GM08714 (cell line): Measurements from ENCODE around the gene OTOF.

ENCODE experiments used
- H3K4me3 ChIP-seq: fragments of 200-500 bp; sonication (Bioruptor generic); 2 replicates; pipeline ENCODE4 v1.5.1; 2014; ENCODE audit warnings: mild to moderate bottlenecking, low read length, inconsistent platforms
- ZNF274 ChIP-seq: IDR thresholded peaks from 2 replicates; pipeline ENCODE4 v1.6.1; 2012; ENCODE audit warnings: mild to moderate bottlenecking, low read depth, low read length

OTOF gene

DNA sequence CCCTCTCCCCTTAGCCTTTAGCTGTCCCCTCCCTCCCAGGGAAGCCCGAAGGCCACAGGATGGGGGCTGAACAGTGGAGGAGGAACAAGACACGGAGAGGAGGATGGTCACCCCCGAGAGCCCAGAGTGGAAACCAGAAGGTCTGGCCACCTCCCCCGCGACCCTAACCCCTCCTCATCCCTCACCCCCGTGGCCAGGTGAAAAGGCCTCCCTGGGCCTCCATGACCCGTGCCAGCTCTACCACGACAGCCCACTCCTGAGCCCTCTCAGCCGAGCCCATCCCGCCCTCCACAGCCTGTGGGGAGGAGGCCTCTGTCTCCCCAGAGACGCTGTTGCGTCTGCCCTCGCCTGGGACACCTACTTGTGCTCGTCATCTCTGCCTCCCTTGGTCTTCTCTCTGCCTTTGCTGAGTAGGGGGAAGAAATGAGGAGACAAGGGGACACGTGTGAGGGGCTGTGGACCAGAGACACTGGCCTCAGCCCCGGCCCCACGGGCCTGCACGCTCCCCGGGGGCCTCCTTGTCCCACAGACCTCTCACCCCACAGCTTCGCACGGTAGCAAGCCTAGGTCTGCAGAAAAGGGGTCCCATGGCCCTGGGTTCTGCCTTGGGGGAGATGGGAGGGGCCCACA, 32.5 kb upstream of the OTOF start:
- no peak overlapping the region for H3K4me3 ChIP-seq
- TF ChIP-seq ZNF274, result no peak

DNA sequence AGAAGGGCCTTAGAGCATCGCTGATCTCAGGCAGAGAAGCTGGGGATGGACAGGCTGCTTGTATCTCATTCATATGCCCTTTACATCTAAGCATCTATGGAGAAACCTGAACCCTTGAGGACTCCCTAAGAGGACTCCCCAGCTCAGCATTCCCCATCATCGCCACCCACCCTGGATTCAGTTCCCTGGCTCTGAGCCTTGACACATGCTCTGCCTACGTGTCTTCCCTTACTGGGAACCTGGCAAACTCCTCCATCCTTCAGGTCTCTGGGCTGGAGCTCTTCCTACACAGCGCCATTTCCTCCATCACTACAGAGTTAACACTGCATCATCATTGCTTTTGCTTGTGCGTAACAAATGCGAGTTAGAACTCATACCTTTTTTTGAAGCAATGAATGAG, 31.2 kb upstream of the OTOF start:
- no peak for TF ChIP-seq ZNF274
- H3K4me3 ChIP-seq, result no peak overlapping the region

DNA sequence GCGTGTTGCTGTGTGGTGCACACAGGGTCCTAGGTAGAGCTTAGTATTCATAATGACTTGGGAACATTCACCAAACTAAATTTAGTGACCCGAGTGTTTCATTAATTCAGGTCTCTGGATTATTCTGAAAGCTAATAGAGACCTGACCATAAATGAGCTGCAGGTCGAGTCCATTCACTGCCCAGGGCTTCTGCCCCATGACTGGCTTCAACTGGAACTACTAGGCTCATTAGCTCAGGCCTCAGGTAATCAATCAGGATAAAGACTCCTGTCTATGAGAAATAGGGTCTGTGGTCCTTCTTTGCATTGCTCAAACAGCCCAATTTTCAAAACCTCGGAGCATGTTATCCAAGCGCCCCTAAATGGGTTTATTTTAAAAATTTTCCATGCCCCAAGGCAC, 30.0 kb upstream of the OTOF start:
- H3K4me3 ChIP-seq, result no peak overlapping the region
- no peak for TF ChIP-seq ZNF274

DNA sequence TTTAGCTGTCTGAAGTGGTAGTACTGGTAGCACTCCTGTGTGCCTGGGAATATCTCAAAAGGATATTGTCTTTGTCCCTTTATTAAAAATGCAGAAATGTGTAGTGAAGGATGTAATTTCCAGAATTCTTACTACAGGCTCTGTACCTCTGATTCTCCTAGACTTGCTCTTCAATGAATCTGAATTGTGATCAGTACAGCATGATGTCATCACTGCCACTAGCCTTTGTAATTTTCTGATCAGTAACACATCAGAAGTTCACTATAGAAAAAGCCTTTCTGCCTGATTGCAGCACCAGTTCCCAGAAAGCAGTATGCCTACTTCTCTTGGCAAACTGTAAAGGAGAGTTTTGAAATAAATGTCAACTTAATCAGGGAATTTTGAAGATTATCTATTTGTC, 29.2 kb upstream of the OTOF start:
- H3K4me3 ChIP-seq, result no peak overlapping the region
- TF ChIP-seq ZNF274, result no peak

DNA sequence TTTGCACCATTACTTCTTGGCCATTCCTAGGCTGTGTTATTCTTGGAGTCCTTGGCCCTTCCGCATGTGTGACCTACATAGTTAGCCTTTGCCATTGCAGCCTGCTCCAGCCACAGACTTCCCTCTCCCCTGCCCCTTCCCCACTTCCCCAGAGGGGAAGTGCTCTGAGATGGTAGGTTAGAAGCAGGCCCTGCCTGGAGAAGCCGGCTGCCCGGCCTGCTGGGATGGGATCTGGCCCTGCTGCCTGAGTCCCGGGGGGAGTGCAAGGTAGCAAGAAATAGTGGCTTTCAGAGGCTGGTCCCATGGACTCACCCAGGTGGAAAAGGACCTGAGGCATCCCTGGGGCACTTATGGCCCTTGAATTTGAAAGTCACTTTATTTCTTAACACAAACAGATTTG, 28.4 kb upstream of the OTOF start:
- no peak overlapping the region for H3K4me3 ChIP-seq
- TF ChIP-seq ZNF274, result no peak

DNA sequence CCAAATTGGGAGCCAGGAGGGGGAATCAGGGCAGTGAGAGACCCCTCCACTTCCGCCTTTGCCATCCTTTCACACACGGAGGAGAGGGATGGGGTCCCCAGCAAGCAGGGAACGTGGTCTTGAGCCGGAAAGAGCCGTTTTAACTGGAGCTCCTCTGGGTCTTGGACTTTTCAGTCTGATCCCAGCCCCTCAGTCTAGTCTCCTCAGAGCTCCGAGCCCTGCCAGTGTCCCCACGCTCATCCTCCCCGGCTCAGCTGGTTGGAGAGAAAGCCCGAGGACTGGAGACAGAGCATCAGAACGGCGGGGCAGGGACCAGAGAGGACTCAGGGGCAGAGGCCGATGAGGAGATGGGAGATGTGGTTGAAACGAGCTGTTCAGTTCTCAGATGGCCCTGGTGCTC, 26.1 kb upstream of the OTOF start:
- H3K4me3 ChIP-seq, result no peak overlapping the region
- TF ChIP-seq ZNF274, result no peak

DNA sequence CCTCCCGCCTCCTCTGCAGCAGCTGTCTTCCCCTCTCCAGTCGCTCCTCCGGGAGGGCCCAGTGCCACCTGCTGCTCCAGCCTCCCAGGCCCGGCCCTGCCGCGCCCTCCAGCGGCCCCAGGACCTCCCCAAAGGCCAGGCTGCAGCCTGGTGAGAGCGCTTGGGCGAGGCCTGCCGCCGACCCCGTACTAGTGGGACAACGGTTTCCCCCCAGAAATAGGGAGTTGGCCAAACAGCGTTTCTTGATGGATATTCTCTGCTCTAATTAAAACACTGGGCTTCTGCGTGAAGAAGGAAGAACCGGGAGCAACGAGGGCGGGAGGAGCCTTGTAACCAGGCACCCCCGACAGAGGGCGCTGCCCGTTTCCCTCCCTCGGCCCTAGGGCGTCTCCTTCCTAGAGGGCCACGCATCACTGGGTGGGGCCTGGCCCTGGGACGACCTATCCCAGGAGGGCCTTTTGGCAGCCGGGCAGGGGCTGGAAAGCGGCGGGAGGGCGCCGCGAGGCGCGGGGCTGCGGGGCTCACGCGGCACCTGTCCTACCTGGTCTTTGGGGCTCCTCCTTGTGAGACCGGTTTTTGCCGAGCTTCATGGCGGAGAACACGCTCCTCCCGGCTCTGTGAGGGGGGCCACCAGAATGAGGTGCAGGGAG, 25.4 kb upstream of the OTOF start:
- no peak for TF ChIP-seq ZNF274
- no peak overlapping the region for H3K4me3 ChIP-seq

DNA sequence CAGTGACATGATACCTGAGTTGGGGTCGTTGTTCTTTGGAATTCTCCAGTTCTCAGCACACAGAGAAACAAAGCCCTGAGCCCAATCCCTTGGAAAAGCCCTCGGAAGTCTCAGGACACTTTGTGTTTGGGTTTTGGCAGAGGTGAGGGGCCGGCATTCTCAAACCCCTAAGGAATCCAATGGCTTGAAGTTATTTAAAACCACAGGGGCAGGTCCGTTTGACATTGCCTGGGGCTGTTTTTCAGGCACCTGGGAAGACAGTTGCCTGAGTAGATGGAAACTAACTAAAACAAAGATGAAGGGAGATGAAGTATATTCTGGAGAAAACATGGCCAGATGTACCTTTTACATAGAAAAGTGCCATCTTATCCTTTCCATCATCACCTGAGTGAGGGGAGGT, 22.5 kb upstream of the OTOF start:
- H3K4me3 ChIP-seq, result no peak overlapping the region
- no peak for TF ChIP-seq ZNF274

DNA sequence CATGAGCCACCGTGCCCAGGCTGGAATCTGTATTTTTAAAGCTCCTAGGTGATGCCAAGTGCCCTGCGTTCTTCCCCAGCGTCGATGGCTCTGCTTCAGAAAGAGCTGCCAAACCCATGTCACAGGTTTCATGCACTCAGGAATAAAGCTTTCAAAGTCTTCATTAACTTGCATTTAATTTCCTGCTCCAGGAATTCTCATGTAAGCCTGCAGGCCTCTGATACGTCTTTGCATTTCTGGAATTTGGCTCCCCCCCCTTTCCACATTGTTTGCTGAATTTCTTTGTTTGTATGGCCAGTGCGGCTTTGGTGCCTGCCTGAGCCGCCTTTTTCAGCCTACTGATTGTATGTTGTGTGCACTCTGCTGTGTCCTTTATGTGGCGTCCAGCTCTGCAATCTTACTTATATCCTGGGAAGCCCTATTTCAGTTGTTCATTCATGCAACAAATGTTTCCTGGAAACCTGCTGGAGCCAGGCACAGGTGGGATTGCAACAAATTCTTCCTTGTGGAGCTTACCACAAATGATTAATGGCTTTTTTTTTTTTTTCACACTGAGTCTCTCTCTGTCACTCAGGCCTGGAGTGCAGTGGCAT, 17.9 kb upstream of the OTOF start:
- no peak for TF ChIP-seq ZNF274

DNA sequence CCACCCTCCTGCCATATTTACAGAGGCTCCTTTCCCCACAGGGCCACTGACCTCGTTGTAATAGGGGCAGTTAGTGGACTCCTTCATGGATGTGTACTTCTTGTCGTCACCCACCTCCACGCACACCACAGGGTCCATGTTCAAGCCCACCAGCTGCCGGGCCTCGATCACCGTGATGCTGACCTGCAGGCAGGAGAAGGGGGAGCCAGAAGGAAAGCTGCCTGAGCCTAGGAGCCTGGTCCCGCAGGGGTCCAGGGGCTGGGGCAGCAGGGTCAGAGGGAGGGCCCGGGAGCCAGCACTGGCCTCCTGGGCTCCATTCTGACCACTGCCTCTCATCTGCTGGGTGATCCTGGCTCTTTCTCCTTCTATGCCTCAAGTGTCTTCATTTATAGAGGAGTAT, 17.0 kb upstream of the OTOF start:
- no peak for TF ChIP-seq ZNF274
- no peak overlapping the region for H3K4me3 ChIP-seq

More for the DNA sequence above, 17.9 kb upstream of the OTOF start:
- H3K4me3 ChIP-seq, result no peak overlapping the region

DNA sequence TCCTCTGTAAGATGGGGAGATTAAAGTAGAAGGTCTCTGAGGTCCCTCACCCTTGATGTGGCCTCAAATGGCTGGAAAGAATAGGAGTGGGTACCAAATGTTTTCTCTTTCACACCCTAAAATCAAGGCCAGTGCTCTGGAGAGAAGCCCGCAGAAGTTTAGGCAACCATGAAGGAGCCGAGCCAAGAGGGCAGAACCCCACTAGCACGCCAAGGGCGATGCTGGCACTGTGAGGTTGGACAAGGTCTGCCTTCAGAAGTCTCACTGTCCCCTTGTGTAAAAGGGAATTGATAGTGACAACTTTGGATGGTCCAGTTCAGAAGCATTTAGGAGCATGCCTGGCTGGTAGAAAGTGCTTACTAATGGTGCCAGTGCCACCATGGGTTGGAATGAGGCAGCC, 16.3 kb upstream of the OTOF start:
- H3K4me3 ChIP-seq, result no peak overlapping the region
- no peak for TF ChIP-seq ZNF274

DNA sequence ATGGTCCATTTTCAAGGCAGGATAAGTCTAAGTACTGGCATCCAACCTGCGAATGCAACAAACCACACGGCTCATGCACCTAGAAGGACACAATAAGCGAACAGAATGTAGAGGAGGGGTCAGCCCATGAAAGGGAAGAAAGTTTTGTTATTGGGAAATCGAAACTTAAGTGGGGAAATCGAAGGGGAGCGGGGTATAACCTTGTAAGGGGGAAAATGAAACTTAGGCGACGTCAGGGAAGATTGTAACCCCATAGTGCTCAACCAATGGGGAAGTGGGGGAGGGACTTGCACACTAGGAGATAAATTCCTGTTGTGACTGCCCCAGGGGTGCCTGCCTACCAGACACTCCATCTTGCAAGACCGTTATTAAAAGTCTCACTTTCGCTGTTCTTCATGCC, 15.6 kb upstream of the OTOF start:
- H3K4me3 ChIP-seq, result no peak overlapping the region
- TF ChIP-seq ZNF274, result no peak

DNA sequence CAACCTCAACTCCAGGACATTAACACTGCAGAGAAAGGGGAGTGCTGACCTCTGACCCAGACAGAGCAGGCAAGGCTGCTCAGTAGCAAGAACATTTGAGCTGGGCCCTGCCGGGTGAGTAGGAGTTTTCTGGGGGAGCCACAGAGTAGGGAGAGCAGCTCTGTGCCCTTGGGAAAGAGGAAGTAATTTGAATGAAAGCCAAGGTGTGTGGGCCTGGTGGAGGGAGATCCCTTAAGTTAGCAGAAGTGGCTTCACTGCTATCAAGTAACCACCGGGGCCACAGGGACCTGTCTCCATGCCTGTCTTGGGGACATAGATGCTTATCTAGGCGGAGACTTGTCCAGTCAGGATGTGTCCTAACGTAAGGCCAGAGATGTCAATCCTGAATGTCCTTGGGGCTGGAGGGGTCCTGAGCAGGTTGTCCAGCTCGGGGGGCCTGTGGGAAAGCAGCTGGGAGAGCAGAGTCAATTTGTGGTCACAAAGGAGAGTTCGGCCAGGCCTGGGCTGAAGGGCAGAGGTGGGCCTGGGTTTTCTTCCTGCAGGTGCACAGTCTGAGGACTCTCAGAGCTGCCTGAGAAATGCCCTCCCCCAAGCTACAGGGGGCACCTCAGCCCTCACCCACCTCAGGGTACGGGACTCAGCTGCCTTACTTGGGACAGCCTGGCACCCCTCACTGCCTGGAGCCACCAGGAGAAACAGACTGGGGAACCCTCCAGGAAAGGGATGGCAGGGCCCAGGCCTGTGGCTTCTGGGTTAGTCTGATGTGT, 15.0 kb upstream of the OTOF start:
- no peak overlapping the region for H3K4me3 ChIP-seq
- no peak for TF ChIP-seq ZNF274

DNA sequence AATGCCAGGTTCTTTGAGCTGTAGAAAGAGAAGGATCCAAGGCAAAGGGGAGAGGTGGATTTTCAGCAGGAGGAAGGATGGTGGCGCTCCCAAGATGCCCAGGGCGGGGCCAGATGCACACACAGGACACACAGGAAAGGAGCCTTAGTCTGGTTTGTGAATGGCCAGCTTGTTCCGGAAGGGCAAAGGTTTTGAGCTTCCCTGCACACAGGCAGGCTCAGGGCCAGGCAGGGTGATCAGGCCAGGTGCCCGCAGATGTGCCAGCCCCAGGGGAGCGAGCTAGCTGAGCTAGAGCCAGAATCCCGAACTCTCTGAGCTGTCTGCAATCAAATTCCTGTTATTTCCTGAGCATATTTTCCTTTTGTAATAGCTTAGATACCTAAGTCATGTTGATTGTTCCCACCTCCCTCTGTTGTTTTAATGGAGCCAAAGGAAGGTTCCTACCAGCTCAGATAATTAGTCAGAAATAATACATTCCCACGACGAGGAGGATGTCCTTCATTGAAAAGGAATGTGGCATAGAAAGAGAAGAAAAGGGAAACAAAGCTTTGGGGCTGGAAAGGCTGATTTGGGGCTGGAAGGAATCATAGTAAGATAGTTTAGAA, 13.7 kb upstream of the OTOF start:
- no peak overlapping the region for H3K4me3 ChIP-seq
- TF ChIP-seq ZNF274, result no peak
